Endometrium (tissue), 2 donors: Measurements from ENCODE around the gene TAS2R20.
"Not testable (repeated sequence)": the region's sequence is repeated elsewhere in the genome, so short reads cannot be mapped to it uniquely, and the experiment has no call there.

ENCODE experiments used
- FAIRE-seq: peaks from 2 replicates; lab custom pipeline; 2012; peaks lifted over from hg19 to GRCh38; lab: Jason Lieb, UNC
- donor health status: control.
- donor health status: control.

The TAS2R20 gene, protein sequence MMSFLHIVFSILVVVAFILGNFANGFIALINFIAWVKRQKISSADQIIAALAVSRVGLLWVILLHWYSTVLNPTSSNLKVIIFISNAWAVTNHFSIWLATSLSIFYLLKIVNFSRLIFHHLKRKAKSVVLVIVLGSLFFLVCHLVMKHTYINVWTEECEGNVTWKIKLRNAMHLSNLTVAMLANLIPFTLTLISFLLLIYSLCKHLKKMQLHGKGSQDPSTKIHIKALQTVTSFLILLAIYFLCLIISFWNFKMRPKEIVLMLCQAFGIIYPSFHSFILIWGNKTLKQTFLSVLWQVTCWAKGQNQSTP

DNA sequence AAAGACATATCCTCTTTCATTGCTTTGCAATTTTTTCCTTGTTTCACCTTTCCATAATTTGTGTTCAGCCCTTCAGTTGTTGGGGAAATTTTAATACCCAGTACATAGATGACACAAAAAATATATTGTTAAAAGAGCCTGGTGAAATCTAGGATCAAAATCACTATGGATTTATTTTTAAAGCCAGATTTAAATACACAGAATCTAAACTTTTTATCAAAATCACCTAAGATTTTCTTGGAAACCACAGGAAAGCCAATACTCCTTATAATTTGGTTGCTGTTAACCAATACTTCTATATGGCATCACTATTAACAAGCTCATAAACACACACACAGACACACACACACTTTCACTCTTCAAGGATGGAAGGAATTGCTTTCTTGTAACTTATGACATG is at the start of gene TAS2R20:
TAS2R20 (minus strand) TSS at position 101 of the 400 bp plus-strand sequence. CDS start 429 bp downstream, outside the sequence.
- no peak for FAIRE-seq

DNA sequence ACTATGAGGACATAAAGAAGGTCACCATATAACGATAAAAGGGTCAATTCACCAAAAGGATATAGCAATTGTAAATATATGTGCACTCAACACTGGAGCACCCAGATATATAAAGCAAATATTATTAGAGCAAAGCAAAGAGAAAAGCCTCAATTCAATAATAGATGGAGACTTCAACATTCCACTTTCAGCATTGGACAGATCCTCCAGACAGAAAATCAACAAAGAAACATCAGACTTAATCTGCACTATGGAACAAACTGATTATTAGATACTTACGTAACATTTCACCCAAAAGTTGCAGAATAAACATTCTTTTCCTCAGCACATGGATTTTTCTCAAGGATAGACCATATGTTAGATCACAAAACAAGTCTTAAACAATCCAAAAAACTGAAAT is 43.3 kb upstream of the TAS2R20 start:
- not testable (repeated sequence) for FAIRE-seq

DNA sequence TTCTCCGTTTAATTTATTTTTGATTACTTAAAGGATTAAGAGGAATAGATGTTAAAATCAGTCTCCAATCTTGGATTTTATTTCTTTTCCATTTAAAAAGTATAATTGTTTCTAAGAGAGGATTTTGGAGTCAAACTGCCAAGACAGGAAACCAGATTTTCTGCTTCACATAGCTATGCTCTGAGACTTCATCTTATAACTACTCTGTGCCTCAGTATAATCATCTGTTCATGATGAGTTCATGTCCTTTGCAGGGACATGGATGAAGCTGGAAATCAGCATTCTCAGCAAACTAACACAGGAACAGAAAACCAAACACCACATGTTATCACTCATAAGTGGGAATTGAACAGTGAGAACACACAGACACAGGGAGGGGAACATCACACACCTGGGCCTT is 42.1 kb upstream of the TAS2R20 start:
- no peak for FAIRE-seq

DNA sequence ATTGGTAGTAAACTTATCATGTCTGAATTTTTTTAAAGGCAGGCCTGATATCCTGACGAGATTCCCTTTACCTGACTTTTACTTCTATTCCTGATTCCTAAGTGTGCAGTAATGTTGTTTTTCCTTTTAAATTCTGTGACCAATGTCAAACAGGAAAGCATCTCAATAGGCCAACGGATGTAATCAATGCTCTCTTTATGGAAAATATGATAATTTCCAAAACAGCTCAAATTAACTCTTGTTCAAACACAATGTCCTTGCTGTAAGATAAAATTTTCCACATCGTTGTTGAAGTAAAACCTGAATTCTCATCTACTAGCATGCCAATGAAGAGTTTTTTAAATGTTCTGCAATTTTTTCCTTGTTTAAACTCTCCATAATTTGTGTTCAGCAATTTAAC is 41.1 kb upstream of the TAS2R20 start:
- no peak for FAIRE-seq

DNA sequence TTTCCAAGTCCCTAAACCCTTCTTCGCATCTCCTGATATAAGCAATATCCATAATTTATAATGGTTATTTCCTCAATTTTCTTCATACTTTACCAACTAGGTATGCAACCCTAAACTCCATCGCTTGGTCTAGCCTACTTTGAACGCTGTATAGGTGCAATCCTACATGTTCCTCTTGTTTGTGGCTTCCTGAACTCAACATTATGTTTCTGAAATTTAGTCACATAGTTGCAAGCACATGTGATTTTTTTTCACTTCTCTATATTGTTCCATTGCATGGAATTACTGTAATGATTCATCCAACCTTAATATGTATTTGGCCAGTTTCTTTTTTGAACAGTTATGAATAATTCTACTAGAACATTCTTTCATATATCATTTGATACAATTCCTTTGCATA is 35.9 kb upstream of the TAS2R20 start:
- FAIRE-seq: not testable (repeated sequence)

DNA sequence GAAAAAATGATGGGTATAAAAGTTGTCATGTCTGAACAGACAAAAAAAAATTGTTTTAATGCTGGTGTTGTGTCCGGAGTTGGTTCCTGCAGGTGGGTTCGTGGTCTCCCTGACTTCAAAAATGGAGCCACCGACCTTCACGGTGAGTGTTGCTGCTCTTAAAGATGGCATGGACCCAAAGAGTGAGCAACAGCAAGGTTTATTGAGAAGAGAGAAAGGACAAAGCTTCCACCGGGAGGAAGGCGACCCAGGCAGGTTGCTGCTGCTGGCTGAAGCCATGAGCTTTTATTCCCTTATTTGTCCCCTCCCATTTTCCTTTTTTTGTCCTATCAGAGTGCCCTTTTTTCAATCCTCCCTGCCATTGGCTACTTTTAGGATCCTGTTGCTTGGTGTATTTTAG is 33.2 kb upstream of the TAS2R20 start, which contains the start of gene TAS2R31:
TAS2R31 (minus strand) TSS at position 101 of the 400 bp plus-strand sequence; CDS start at position 29, 72 bp downstream.
- no peak for FAIRE-seq

DNA sequence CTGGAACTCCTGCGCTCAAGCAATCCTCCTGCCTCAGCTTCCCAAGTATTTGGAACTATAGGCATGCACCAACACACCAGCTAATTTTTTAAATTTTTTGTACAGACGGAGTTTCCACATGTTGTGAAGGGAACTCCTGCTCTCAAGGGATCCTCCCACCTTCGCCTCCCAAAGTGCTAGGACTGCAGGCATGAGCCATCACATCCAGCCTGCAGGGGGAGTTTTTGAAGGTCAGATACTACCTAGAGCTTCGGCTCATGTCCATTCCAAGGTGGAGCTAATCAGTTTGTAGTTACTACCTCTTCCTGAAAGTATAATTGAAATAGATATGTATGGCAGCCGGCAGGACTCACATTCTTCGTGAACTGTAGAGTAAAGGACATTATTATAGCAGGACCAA is 28.0 kb upstream of the TAS2R20 start:
- no peak for FAIRE-seq

DNA sequence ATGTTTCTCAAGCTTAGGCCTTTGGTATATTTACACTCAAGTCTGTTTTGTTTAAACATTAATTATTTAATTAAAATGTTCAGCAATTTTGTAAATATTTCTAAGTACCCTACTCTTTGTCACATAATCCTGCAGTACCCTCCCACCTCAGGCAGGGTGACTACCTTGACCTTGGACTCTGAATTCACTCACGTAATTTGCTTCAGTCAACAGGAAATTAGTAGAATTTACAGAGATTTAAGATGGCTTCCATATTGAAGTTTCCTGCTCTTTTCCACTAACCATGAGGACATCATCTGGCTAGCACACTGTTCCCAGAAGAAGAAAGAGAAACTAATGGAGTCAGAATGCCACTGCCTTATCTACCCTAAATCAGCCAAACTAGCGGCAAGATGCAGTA is 25.3 kb upstream of the TAS2R20 start:
- FAIRE-seq: no peak

DNA sequence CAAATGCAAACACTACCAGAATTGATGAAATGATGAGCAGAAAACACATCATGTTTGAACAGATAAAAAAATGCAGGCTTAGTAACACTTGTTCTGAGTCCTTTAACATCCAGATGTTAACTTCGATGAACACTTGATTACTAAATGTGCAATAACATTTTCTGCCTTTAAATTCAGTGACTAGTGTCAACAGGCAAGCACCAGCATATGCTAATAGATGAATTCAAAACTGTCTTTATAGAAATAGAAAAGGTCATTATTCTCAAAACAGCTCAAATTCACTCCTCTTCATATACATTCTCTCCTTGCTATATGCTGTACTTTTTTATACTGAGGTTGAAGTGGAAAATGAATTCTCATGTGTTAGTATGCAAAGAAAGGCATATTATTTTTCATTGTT is 24.4 kb upstream of the TAS2R20 start, which contains the start of gene TAS2R19:
TAS2R19 (minus strand) TSS at position 101 of the 400 bp plus-strand sequence; CDS start at position 52, 49 bp downstream.
- no peak for FAIRE-seq

DNA sequence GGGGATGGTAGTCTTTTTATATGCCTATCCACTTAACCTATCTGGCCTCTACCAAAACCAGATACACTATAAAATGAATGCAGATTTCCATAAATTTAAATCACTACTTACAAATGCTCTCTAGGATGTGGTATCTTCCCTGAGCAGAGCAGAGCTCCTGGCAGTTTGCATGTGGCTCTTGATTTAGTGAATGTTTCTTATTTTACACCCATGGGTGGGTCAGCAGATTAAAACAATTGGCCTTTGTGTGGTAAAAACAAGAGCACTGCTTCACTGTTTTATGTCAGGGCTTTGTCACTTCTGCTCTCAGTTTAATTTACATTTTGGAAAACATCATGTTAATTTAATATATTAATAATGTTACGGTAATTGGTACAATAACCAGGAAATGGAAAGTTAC is 18.8 kb upstream of the TAS2R20 start:
- no peak for FAIRE-seq

DNA sequence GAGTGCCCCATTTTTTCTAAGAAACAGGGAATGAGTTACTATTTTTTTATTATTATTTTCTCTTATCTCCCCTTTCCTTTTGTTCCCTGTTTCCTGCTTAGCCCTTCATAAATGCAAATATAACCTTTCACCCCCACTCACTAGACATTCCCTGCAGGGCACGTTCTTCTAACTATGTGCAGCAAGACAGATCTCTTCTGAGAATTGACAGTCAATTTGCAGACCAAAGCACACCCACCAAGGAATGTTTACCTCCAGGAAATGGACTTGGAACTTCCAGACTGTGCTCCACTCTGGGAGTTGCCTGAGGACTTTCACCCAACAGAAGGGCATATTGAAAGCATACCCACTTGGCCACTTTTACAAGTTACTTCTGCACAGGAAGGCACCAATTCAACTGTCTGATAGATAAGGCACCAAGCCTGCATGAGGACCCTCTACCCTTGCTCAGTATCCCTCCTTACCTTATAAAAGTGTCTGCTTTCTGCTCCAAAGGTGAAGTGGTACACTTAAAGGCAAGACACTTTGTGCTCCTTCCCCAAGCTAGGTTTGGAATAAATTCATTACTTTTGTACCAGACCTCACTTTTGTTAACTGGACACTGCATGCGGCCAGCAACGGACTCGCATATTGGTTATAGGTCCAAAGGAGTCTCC is 17.8 kb upstream of the TAS2R20 start:
- no peak for FAIRE-seq

DNA sequence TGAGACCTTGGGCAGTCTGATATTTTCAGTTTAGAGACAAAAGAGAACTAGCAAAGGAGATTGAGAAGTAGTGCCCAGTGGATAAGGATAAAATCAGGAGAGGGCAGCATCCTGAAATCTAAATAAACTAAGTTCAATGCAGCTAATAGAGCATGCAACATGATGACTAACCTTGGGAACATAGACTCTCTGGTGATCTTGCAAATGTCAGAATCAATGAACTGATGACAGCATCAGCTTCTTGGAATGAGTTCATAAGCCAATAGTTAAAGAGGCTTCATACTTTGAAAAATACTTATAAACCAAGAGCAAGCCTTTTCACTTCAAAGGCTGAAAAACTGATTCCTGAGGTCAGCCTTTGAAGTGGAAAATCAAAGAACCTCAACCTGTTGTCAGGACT is 16.1 kb upstream of the TAS2R20 start:
- FAIRE-seq: no peak

DNA sequence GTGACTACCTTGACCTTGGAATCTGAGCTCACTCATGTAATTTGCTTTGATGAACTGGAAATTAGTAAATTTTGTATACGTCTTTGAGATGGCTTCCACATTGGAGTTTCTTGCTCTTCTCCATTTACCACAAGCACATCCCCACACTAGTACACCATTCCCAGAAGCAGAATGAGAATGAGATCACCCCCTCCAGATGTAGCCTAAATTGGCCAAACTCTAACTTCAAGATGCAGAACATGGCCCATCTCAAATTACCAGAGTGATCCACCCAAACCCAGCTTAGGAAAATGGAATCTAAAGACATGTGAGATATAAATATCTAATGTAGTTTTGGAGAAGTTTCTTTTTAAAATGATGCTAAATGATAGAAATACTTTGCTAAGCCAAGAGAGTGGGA is 9.5 kb upstream of the TAS2R20 start:
- FAIRE-seq: no peak

DNA sequence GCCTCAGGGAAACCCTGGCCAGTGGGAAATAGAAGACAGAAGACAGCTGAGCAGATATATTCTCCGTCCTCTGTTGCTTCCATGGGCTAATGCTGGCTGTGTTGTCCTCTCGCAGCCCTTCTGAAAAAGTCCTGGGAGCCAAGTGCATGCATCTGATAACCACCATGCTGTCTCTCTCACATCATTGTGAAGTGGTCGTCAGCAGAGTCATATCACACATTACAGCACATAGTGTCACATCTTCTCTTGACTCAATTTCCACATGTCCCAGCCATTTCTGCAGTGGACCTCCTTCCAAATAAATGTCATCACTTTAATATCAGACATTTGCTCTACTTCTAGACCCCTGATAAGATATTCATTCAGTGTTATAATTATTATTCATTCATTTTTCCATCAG is 3.8 kb downstream of the TAS2R20 start:
- no peak for FAIRE-seq

DNA sequence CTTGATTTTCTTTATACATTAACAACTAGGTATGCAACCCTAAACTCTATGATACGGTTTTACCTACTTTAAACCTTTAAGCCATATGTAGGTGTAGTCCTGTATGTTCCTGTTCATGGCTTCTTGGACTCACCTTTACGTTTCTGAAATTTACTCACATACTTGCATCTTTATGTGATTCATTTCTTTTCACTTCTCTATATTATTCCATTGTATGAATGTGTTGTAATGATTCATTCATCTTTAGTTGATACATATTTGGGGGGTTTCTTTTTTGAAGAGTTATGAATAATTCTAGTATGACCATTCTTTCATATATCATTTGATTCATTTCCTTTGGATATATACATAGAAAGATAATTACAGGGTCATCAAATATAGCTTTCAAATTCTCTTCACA is 9.0 kb downstream of the TAS2R20 start:
- FAIRE-seq: no peak

DNA sequence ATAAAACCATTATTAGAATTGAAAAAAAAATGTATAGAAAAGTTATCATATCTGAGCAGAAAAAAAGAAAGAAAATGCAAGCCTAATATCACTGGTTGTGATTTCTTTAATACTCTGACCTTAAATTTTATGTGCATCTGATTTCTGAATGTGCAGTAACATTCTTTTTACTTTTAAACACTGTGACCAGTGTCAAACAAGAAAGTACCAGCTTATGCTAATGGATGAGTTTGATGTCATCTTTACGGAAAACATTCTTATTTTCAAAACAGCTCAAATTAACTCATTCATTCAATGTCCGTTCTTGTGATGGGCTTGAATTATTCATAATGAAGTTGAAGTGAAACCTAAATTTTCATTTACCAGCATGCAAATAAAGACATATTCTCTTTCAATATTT is 11.3 kb downstream of the TAS2R20 start, which contains the start of gene TAS2R50:
TAS2R50 (minus strand) TSS at position 101 of the 400 bp plus-strand sequence; CDS start at position 49, 52 bp downstream.
- FAIRE-seq: no peak

DNA sequence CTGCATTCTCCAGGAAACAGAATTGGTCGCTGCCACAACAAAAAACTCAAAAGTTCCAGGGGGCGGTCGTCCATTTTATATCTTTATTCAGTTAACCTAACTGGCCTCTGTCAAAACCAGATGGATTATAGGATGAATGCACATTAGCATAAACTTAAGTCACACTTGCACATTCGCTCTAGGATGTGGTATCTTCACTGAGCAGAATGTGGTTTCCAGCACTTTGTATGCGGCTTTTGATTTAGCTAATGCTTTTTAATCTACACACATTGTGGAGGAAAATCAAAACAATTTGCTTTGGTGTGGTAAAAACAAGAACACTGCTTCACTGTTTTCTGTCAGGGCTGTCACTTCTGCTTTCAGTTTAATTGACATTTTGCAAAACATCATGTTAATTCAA is 15.9 kb downstream of the TAS2R20 start:
- FAIRE-seq: no peak

DNA sequence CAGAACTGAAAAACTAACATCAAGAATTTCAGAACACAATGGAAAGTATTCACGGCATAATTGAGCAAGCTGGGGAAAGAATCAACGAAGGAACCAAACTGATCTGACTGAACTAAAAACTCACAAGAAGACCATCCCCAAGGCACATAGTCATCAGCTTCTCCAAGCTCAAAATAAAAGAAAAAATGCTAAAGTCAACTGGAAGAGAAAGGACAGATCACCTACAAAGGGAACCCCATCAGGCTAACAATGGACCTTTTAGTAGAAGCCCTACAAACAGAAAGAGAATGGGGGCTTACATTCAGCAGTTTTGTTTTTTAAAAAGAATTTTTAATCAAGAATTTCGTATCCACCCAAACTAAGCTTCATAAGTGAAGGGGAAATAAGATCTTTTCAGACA is 23.1 kb downstream of the TAS2R20 start:
- no peak for FAIRE-seq

DNA sequence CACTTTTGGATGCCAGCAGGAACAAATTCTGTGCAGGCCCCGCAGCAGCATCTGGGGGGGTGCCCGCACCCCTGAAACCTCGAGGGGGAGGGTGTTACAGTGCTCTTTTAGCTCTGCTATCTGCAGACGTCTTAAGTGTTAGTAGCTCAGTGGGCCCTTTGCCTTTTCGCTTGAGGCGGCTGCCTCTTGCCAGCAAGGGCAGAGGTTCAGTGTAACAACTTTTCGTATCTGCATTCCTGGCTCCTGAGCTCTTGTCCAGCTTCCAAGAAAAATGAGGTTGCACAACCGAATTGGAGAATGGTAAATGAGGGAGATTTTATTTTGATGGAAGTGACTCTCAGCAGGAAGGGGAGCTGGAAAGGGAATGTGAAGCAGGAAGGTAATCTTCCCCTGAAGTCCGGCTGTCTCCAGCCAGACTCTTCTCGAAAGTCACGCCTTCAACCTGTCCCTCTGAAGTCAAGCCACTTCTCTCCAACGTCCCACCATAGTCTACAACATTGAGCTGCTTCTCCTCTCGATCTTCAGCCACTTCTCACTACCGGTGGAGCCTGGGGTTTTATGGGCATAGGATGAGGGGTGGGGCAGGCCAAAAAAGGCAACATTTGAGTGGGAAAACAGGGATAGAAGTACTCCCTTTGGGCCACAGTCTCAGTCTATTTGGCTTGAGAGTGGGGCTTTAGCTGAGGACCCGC is 29.2 kb downstream of the TAS2R20 start:
- FAIRE-seq: no peak

DNA sequence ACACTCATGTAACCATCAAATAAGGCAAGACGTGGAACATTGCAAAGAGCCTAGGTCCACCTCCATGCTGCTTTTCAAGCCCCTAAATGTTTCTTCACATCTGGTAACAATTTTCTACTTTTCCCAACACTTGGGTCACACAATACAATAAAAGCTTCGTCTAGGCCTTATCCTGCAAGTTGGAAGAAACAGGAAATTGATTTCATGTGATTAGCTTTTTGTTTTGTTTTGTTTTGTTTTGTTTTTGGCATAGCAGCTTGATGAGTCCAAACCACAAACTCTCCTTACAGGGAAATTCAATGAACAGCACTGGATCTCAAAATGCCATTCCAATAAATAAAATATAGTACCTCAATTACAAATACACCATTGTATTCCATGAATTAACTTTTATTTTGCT is 30.7 kb downstream of the TAS2R20 start:
- peak; percentile 93 for FAIRE-seq

DNA sequence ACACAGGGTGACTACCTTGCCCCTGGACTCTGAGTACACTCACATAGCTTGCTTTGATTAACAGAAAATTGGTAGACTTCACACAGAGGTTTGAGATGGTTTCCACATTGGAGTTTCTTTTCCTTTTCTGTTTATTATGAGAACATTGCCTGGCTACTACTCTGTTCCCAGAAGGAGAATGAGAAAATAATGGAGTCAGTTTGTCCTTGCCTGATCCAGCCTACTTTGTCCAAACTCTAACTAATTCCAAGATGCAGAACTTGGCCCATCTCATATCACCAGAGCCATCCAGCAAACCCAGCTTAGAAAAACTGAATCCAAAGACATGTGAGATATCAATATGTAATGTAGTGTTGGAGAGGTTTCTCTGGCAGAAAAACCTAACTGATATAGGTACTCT is 31.8 kb downstream of the TAS2R20 start:
- FAIRE-seq: no peak

DNA sequence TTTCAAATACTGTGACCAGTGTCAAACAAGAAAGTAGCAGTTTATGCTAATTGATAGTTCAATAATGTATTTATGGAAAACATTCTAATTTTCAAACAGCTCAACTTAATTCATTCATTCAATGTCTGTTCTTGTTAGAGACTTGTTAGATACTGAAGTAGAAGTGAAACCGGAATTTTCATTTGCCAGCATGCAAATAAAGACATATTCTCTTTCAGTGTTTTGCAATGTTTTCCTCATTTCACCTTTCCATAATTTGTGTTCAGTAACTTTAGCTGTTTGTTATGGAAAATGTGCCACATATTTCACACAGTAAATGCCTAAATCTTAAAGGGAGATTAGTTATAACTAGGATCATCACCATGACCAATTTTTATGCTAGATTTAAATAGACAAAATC is 32.6 kb downstream of the TAS2R20 start:
- FAIRE-seq: no peak

DNA sequence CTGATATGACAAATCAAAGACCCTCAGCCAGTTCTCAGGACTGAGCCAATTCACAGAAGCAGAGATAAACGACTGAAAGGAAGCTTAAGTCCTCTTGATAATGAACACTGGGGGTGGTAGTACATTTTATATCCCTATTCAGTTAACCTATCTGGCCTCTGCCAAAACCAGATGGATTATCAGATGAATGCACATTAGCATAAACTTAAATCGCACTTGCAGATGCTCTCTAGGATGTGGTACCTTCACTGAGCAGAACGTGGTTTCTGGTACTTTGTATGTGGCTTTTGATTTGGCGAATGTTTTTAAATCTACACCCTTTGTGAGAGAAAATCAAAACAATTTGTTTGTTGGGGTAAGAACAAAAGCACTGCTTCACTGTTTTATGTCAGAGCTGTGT is 37.9 kb downstream of the TAS2R20 start:
- FAIRE-seq: no peak
